Right lobe of liver (tissue), 6 donors: ENCODE results near the gene IFRD2. TPM values are rescaled to one million over a fixed set of nuclear protein-coding genes. Genes with fewer than 3 reads are reported as not detected.
A peak's percentile ranks its signal among the peaks of the same experiment; 100 is the strongest.
"Not testable (repeated sequence)": the region's sequence is repeated elsewhere in the genome, so short reads cannot be mapped to it uniquely, and the experiment has no call there.

Experiments
- ATAC-seq, 4 donors: fragments of 200-7000 bp; cut with Tn5 transposase; one replicate each; pipeline ENCODE4 v1.9.1; 2020; ENCODE audit warnings: mild to moderate bottlenecking in 4 of 4, moderate library complexity in 4 of 4
- DNase-seq, 3 donors: peaks; one replicate each; pipeline ENCODE4 v3.0.0-alpha.2; 2020
- H3K27ac ChIP-seq, 3 donors: fragments of 200-600 bp; one replicate each; pipeline ENCODE4 v1.8.0; 2022
- H3K27me3 ChIP-seq, 2 donors: fragments of 200-600 bp; one replicate each; pipeline ENCODE4 v1.8.0; 2022
- H3K36me3 ChIP-seq, 4 donors: fragments of 200-600 bp; sonication (generic) in 1 of 4; one replicate each; pipeline versions ENCODE4 v1.5.1 to v1.8.0; 2017 to 2022; ENCODE audit warnings: control low read depth in 1 of 4
- H3K4me1 ChIP-seq, 4 donors: fragments of 200-600 bp; sonication (generic) in 1 of 4; one replicate each; pipeline versions ENCODE4 v1.5.1 to v1.8.0; 2017 to 2022; ENCODE audit warnings: control low read depth in 1 of 4
- H3K4me3 ChIP-seq, 3 donors: fragments of 200-600 bp; one replicate each; pipeline ENCODE4 v1.8.0; 2022
- H3K9me3 ChIP-seq, 4 donors: fragments of 200-600 bp; sonication (generic) in 1 of 4; one replicate each; pipeline versions ENCODE4 v1.5.1 to v1.8.0; 2017 to 2022; ENCODE audit warnings: control low read depth in 1 of 4
- CTCF ChIP-seq, 4 donors: fragments of 200-600 bp in 3 of 4; fragments of 450-650 bp in 1 of 4; IDR thresholded peaks; one replicate each; pipeline versions ENCODE4 v1.5.1 to v1.8.0; 2016 to 2022; ENCODE audit warnings: antibody characterized with exemption in 4 of 4, mild to moderate bottlenecking in 2 of 4
- POLR2A ChIP-seq: fragments of 450-650 bp; IDR thresholded peaks from one replicate; pipeline ENCODE4 v1.6.1; 2017; ENCODE audit warnings: antibody characterized with exemption, mild to moderate bottlenecking
- WGBS: methylation state at CpG from one replicate; pipeline ENCODE4 v1.1.6; 2018; ENCODE audit warnings: low coverage, low lambda C conversion rate; ENCODE audit not compliant: insufficient coverage; ENCODE audit errors: missing lambda C conversion rate; 5-methylcytosine and 5-hydroxymethylcytosine counted together
- intact Hi-C, 2 donors: fragments of 100-400 bp; cut with DNase I; formaldehyde crosslinking; loops; one replicate each; pipeline versions ENCODE4 v1.11.2 to v1.14.1; 2022
- total RNA-seq, 6 experiments: library from RNA; depleted of rRNA in 2 of 6; stranded (reverse); fragments of >200 nt in 2 of 6; fragmentation: NEBNext Ultra II Directional in 3 of 6; extraction: Animal tissue kit (Norgen Biotek cat#: 25700) in 3 of 6; gene quantifications; one replicate each; pipeline versions ENCODE4 v1.1.0 to v1.2.4, GENCODE V29; 2016 to 2023
- donor health status: DM: no; HTN: yes; CAD: no.
- donor health status: DM: no; HTN: no; CAD: no.
- donor health status: DM: no; HTN: no; CAD: no.
- donor health status: DM: no; HTN: yes; CAD: no.
- donor health status: DM: no; HTN: yes; CAD: no.

The IFRD2 gene
- total RNA-seq, 6 experiments from 2014 or later: 40.8 to 71.0 (median 56.3) TPM

- H3K27ac ChIP-seq: no peak overlapping the region
- H3K27me3 ChIP-seq: no peaks in the 10 kb centered on the region
- ATAC-seq (peak; percentile 84 to 87 (median 85)), DNase-seq (peak; percentile 89 to 90 (median 90))
- intact Hi-C loops: loop anchor here (5.0 kb wide), 2 partner anchors 46 to 49 kb away; partner anchors contain the start of gene HYAL2 (in 1 of the 2)
- TF ChIP-seq CTCF (IDR thresholded peaks at IDR 0.05) (peak; percentile 97 to 99 (median 98)), POLR2A (no peak)
- peak overlapping the region; percentile 4 to 31 (median 27) for H3K4me3 ChIP-seq
- no peaks in the 10 kb centered on the region for H3K9me3 ChIP-seq
- under 1% methylated on average over 18 of the region's 61 CpGs for WGBS
- H3K4me1 ChIP-seq: peaks cover 0 to 31% (median 5%) of the 10 kb centered on the region in 4 donors
- no peaks in the 10 kb centered on the region for H3K36me3 ChIP-seq
Measured at GRCh38 chr3:50272911-50273688, 19.1 kb downstream of the IFRD2 start.

GRCh38 chr3:50272538-50272910, 19.7 kb downstream of the IFRD2 start:
- intact Hi-C loops: loop anchor here (5.0 kb wide), 2 partner anchors 45 to 50 kb away; partner anchors contain the start of gene HYAL2 (in 1 of the 2)
- H3K27ac ChIP-seq, DNase-seq, H3K4me3 ChIP-seq, H3K36me3 ChIP-seq, H3K27me3 ChIP-seq, ATAC-seq, H3K9me3 ChIP-seq: not testable (repeated sequence)
- 61% methylated on average over 8 of the region's 10 CpGs for WGBS
- H3K4me1 ChIP-seq: peaks cover 0 to 35% (median 5%) of the 10 kb centered on the region in 4 donors

GRCh38 chr3:50271314-50271936, 20.8 kb downstream of the IFRD2 start:
- ATAC-seq: peak in 1 of 4 donors; percentile 28
- peaks cover 0 to 41% (median 5%) of the 10 kb centered on the region in 4 donors for H3K4me1 ChIP-seq

GRCh38 chr3:50270422-50271224, 21.6 kb downstream of the IFRD2 start:
- peaks cover 0 to 41% (median 5%) of the 10 kb centered on the region in 4 donors for H3K4me1 ChIP-seq
- no peaks in the 10 kb centered on the region for H3K36me3 ChIP-seq
- H3K27me3 ChIP-seq: no peaks in the 10 kb centered on the region
- intact Hi-C loops: loop anchor here (5.0 kb wide), 2 partner anchors 43 to 52 kb away; partner anchors contain the start of gene HYAL2 (in 1 of the 2)
- peak overlapping the region in 1 of 3 donors; percentile 4 for H3K27ac ChIP-seq
- H3K9me3 ChIP-seq: no peaks in the 10 kb centered on the region
- H3K4me3 ChIP-seq: no peak overlapping the region
- WGBS: 60% methylated on average over 1 of the region's 19 CpGs
- TF ChIP-seq CTCF (IDR thresholded peaks at IDR 0.05): no peak
- TF ChIP-seq POLR2A: no peak
- ATAC-seq (no peak), DNase-seq (no peak)

More at GRCh38 chr3:50271314-50271936, 20.8 kb downstream of the IFRD2 start:
- TF ChIP-seq CTCF (IDR thresholded peaks at IDR 0.05) (no peak), POLR2A (no peak)
- Histone ChIP-seq H3K9me3 (no peaks in the 10 kb centered on the region), H3K36me3 (no peaks in the 10 kb centered on the region), H3K4me3 (no peak overlapping the region), H3K27ac (peak overlapping the region in 1 of 3 donors; percentile 4), H3K27me3 (no peaks in the 10 kb centered on the region)
- WGBS: 54% methylated on average over 10 of the region's 10 CpGs
- DNase-seq: no peak
- intact Hi-C loops: loop anchor here (5.0 kb wide), 2 partner anchors 44 to 51 kb away; partner anchors contain the start of gene HYAL2 (in 1 of the 2)
